ENCODE results near the gene PDE4C. TPM values are rescaled to one million over a fixed set of nuclear protein-coding genes. Genes with fewer than 3 reads are reported as not detected.

The PDE4C gene
- polyA plus RNA-seq, 6 donors from 2014 or later, result not detected

- Mint-ChIP-seq H3K27me3 (no peaks in the 10 kb centered on the region), H3K36me3 (peaks cover 0 to 21% of the 10 kb centered on the region in 2 donors), H3K9me3 (no peaks in the 10 kb centered on the region), H3K4me1 (peaks cover 24 to 28% (median 26%) of the 10 kb centered on the region in 3 donors), H3K4me3 (peak overlapping the region in 2 of 8 donors; percentile 10 to 36), H3K27ac (peak overlapping the region in 4 of 6 donors; percentile 4 to 90 (median 63))
- DNase-seq (peak; percentile 11), ATAC-seq (ENCODE audit: low read depth in 2 of 2) (no peak)
Measured at GRCh38 chr19:18264137-18264854, 38.1 kb upstream of the PDE4C start.

GRCh38 chr19:18263324-18264136 is 37.3 kb upstream of the PDE4C start:
- H3K4me3 Mint-ChIP-seq, result no peak overlapping the region
- ATAC-seq (ENCODE audit: low read depth in 2 of 2) (no peak), DNase-seq (no peak)
- H3K27me3 Mint-ChIP-seq, result no peaks in the 10 kb centered on the region
- peak overlapping the region in 3 of 6 donors; percentile 4 to 84 (median 47) for H3K27ac Mint-ChIP-seq
- peaks cover 22 to 26% (median 23%) of the 10 kb centered on the region in 3 donors for H3K4me1 Mint-ChIP-seq
- peaks cover 0 to 21% of the 10 kb centered on the region in 2 donors for H3K36me3 Mint-ChIP-seq
- H3K9me3 Mint-ChIP-seq, result no peaks in the 10 kb centered on the region

GRCh38 chr19:18262917-18263316 is 36.7 kb upstream of the PDE4C start:
- peak overlapping the region in 1 of 6 donors; percentile 63 for H3K27ac Mint-ChIP-seq
- ATAC-seq (ENCODE audit: low read depth in 2 of 2), result peak in 1 of 2 donors; percentile 2
- DNase-seq, result no peak

GRCh38 chr19:18262144-18262543 is 35.9 kb upstream of the PDE4C start:
- H3K27me3 Mint-ChIP-seq, result no peaks in the 10 kb centered on the region
- peak overlapping the region in 2 of 8 donors; percentile 42 to 56 for H3K4me3 Mint-ChIP-seq
- ATAC-seq (ENCODE audit: low read depth in 2 of 2) (peak in 1 of 2 donors; percentile 3), DNase-seq (peak; percentile 12)
- peaks cover 0 to 12% of the 10 kb centered on the region in 2 donors for H3K36me3 Mint-ChIP-seq
- H3K27ac Mint-ChIP-seq, result peak overlapping the region in 2 of 6 donors; percentile 63 to 95
- peaks cover 18 to 26% (median 19%) of the 10 kb centered on the region in 3 donors for H3K4me1 Mint-ChIP-seq
- no peaks in the 10 kb centered on the region for H3K9me3 Mint-ChIP-seq

More at GRCh38 chr19:18262917-18263316, 36.7 kb upstream of the PDE4C start:
- no peaks in the 10 kb centered on the region for H3K27me3 Mint-ChIP-seq
- H3K36me3 Mint-ChIP-seq, result peaks cover 0 to 15% of the 10 kb centered on the region in 2 donors
- no peaks in the 10 kb centered on the region for H3K9me3 Mint-ChIP-seq
- H3K4me3 Mint-ChIP-seq, result peak overlapping the region in 1 of 8 donors; percentile 5
- peaks cover 18 to 26% (median 20%) of the 10 kb centered on the region in 3 donors for H3K4me1 Mint-ChIP-seq

- Mint-ChIP-seq H3K27me3 (no peaks in the 10 kb centered on the region), H3K9me3 (no peaks in the 10 kb centered on the region), H3K36me3 (peaks cover 0 to 7% of the 10 kb centered on the region in 2 donors), H3K27ac (peak overlapping the region in 5 of 6 donors; percentile 38 to 95 (median 74)), H3K4me1 (peaks cover 19 to 25% (median 21%) of the 10 kb centered on the region in 3 donors), H3K4me3 (peak overlapping the region in 3 of 8 donors; percentile 9 to 70 (median 56))
- peak; percentile 2 to 5 for ATAC-seq (ENCODE audit: low read depth in 2 of 2)
- peak; percentile 12 for DNase-seq
Measured at GRCh38 chr19:18261474-18261873, 35.2 kb upstream of the PDE4C start.

GRCh38 chr19:18259893-18260292 is 33.7 kb upstream of the PDE4C start:
- DNase-seq (peak; percentile 10), ATAC-seq (ENCODE audit: low read depth in 2 of 2) (peak in 1 of 2 donors; percentile 4)
- H3K27me3 Mint-ChIP-seq, result no peaks in the 10 kb centered on the region
- H3K36me3 Mint-ChIP-seq, result no peaks in the 10 kb centered on the region
- no peaks in the 10 kb centered on the region for H3K9me3 Mint-ChIP-seq
- peak overlapping the region in 3 of 6 donors; percentile 7 to 95 (median 68) for H3K27ac Mint-ChIP-seq
- H3K4me3 Mint-ChIP-seq, result peak overlapping the region in 1 of 8 donors; percentile 53
- H3K4me1 Mint-ChIP-seq, result peaks cover 20 to 26% (median 22%) of the 10 kb centered on the region in 3 donors

GRCh38 chr19:18257503-18258470 is 31.5 kb upstream of the PDE4C start:
- H3K27ac Mint-ChIP-seq, result peak overlapping the region in 1 of 6 donors; percentile 95
- H3K9me3 Mint-ChIP-seq, result no peaks in the 10 kb centered on the region
- DNase-seq, result peak; percentile 18
- no peak for ATAC-seq (ENCODE audit: low read depth in 2 of 2)
- peak overlapping the region in 1 of 8 donors; percentile 51 for H3K4me3 Mint-ChIP-seq
- H3K27me3 Mint-ChIP-seq, result no peaks in the 10 kb centered on the region
- H3K4me1 Mint-ChIP-seq, result peaks cover 37 to 42% (median 38%) of the 10 kb centered on the region in 3 donors
- no peaks in the 10 kb centered on the region for H3K36me3 Mint-ChIP-seq

GRCh38 chr19:18254546-18255503 is 28.6 kb upstream of the PDE4C start:
- peak; percentile 78 for DNase-seq
- Mint-ChIP-seq H3K27me3 (peaks cover 0 to 15% (median 10%) of the 10 kb centered on the region in 3 donors), H3K9me3 (no peaks in the 10 kb centered on the region), H3K4me1 (peaks cover 31 to 34% (median 32%) of the 10 kb centered on the region in 3 donors), H3K36me3 (no peaks in the 10 kb centered on the region), H3K27ac (peak overlapping the region in 5 of 6 donors; percentile 15 to 95 (median 71)), H3K4me3 (peak overlapping the region in 7 of 8 donors; percentile 20 to 72 (median 54))
- ATAC-seq (ENCODE audit: low read depth in 2 of 2), result peak; percentile 68 to 77

- peaks cover 30 to 34% (median 32%) of the 10 kb centered on the region in 3 donors for H3K4me1 Mint-ChIP-seq
- H3K36me3 Mint-ChIP-seq, result no peaks in the 10 kb centered on the region
- H3K27me3 Mint-ChIP-seq, result peaks cover 0 to 15% (median 10%) of the 10 kb centered on the region in 3 donors
- peak overlapping the region in 7 of 8 donors; percentile 7 to 65 (median 55) for H3K4me3 Mint-ChIP-seq
- H3K9me3 Mint-ChIP-seq, result no peaks in the 10 kb centered on the region
- DNase-seq, result peak; percentile 41
- ATAC-seq (ENCODE audit: low read depth in 2 of 2), result peak; percentile 21 to 37
- peak overlapping the region in 4 of 6 donors; percentile 11 to 95 (median 70) for H3K27ac Mint-ChIP-seq
Measured at GRCh38 chr19:18253716-18254115, 27.5 kb upstream of the PDE4C start.

GRCh38 chr19:18253130-18253529 is 26.9 kb upstream of the PDE4C start:
- Mint-ChIP-seq H3K4me1 (peaks cover 30 to 34% (median 32%) of the 10 kb centered on the region in 3 donors), H3K27ac (peak overlapping the region in 2 of 6 donors; percentile 71 to 83), H3K4me3 (peak overlapping the region in 4 of 8 donors; percentile 38 to 65 (median 52)), H3K36me3 (no peaks in the 10 kb centered on the region), H3K27me3 (peaks cover 0 to 20% (median 16%) of the 10 kb centered on the region in 3 donors), H3K9me3 (no peaks in the 10 kb centered on the region)
- DNase-seq (no peak), ATAC-seq (ENCODE audit: low read depth in 2 of 2) (no peak)

- no peak overlapping the region for H3K4me3 Mint-ChIP-seq
- peaks cover 0 to 23% (median 18%) of the 10 kb centered on the region in 3 donors for H3K27me3 Mint-ChIP-seq
Measured at GRCh38 chr19:18252370-18252717, 26.1 kb upstream of the PDE4C start.

More at GRCh38 chr19:18252370-18252717, 26.1 kb upstream of the PDE4C start:
- H3K27ac Mint-ChIP-seq, result peak overlapping the region in 1 of 6 donors; percentile 33
- no peaks in the 10 kb centered on the region for H3K36me3 Mint-ChIP-seq
- ATAC-seq (ENCODE audit: low read depth in 2 of 2) (no peak), DNase-seq (no peak)
- H3K4me1 Mint-ChIP-seq, result peaks cover 30 to 34% (median 32%) of the 10 kb centered on the region in 3 donors
- H3K9me3 Mint-ChIP-seq, result no peaks in the 10 kb centered on the region
